Spleen (tissue), 11 donors: Measurements from ENCODE around the gene HES3. TPM values are rescaled to one million over a fixed set of nuclear protein-coding genes. Genes with fewer than 3 reads are reported as not detected.
A peak's percentile ranks its signal among the peaks of the same experiment; 100 is the strongest.

Experiments used
- DNase-seq: peaks from one replicate; pipeline ENCODE4 v3.0.0-alpha.2; 2020
- H3K27ac ChIP-seq, 8 donors: fragments of 200-600 bp; sonication (generic) in 7 of 8; 1 replicate in 4 of 8; 2 replicates in 4 of 8; pipeline versions ENCODE4 v1.5.0 to v1.8.0; 2016 to 2021; ENCODE audit warnings: inconsistent platforms in 4 of 8, mild to moderate bottlenecking in 4 of 8, moderate library complexity in 1 of 8
- H3K27me3 ChIP-seq, 7 donors: fragments of 200-600 bp; sonication (generic) in 6 of 7; replicated peaks in 1 of 7; 1 replicate in 4 of 7; 2 replicates in 3 of 7; pipeline versions ENCODE4 v1.5.0 to v1.8.0; 2016 to 2021; ENCODE audit warnings: inconsistent platforms in 3 of 7, mild to moderate bottlenecking in 1 of 7
- H3K36me3 ChIP-seq, 6 donors: fragments of 200-600 bp; sonication (generic) in 5 of 6; 1 replicate in 4 of 6; 2 replicates in 2 of 6; pipeline versions ENCODE4 v1.5.0 to v1.8.0; 2016 to 2021; ENCODE audit warnings: inconsistent platforms in 2 of 6
- H3K4me1 ChIP-seq, 6 donors: fragments of 200-600 bp; sonication (generic) in 5 of 6; 1 replicate in 3 of 6; 2 replicates in 3 of 6; pipeline versions ENCODE4 v1.5.0 to v1.8.0; 2016 to 2021; ENCODE audit warnings: inconsistent platforms in 3 of 6
- H3K4me3 ChIP-seq, 8 donors: fragments of 200-600 bp; sonication (generic) in 7 of 8; 1 replicate in 4 of 8; 2 replicates in 4 of 8; pipeline versions ENCODE4 v1.5.0 to v1.8.0; 2016 to 2021; ENCODE audit warnings: inconsistent platforms in 4 of 8, mild to moderate bottlenecking in 4 of 8, moderate library complexity in 2 of 8
- H3K9me3 ChIP-seq, 8 donors: fragments of 200-600 bp; sonication (generic) in 7 of 8; 1 replicate in 4 of 8; 2 replicates in 4 of 8; pipeline versions ENCODE4 v1.5.0 to v1.8.0; 2016 to 2021; ENCODE audit warnings: inconsistent platforms in 4 of 8
- POLR2A ChIP-seq, 3 donors: fragments of 450-650 bp; IDR thresholded peaks; one replicate each; pipeline ENCODE4 v1.5.1; 2017; ENCODE audit warnings: antibody characterized with exemption in 3 of 3, mild to moderate bottlenecking in 1 of 3
- POLR2AphosphoS5 ChIP-seq, 3 donors: sonication (generic); formaldehyde crosslinking; IDR thresholded peaks; one replicate each; pipeline ENCODE4 v1.5.1; 2017; ENCODE audit warnings: antibody characterized with exemption in 3 of 3
- WGBS, 5 donors: extraction: QIAGEN DNeasy Blood & Tissue Kit in 3 of 5; methylation state at CpG; one replicate each; pipeline versions ENCODE4 v1.1.5 to v1.1.7; 2013 to 2018; 5-methylcytosine and 5-hydroxymethylcytosine counted together
- intact Hi-C: fragments of 100-400 bp; cut with DNase I; formaldehyde crosslinking; loops from one replicate; pipeline ENCODE4 v1.15.0; 2023; ENCODE audit warnings: low total_unique reads
- polyA plus RNA-seq, 3 donors: library from polyadenylated mRNA; stranded (reverse); fragments of 200-250 nt; gene quantifications; one replicate each; pipeline ENCODE4 v1.2.1, GENCODE V29; 2013
- total RNA-seq, 7 donors: library from RNA; depleted of rRNA in 3 of 7; stranded (reverse); fragments of >200 nt in 3 of 7; fragmentation: NEBNext Ultra II Directional in 4 of 7; extraction: Animal tissue kit (Norgen Biotek cat#: 25700) in 4 of 7; gene quantifications; one replicate each; pipeline versions ENCODE4 v1.1.0 to v1.2.1, GENCODE V29; 2016 to 2021
- TF ChIP-seq, protein P1 (sequence below), 11 experiments: fragments of 200-600 bp in 7 of 11; fragments of 450-650 bp in 4 of 11; sonication (generic) in 4 of 11; IDR thresholded peaks in 8 of 11; conservative IDR thresholded peaks in 3 of 11; 1 replicate in 7 of 11; 2 replicates in 4 of 11; pipeline versions ENCODE4 v1.4.0 to v1.8.0; 2016 to 2021; ENCODE audit warnings: antibody characterized with exemption in 11 of 11, inconsistent platforms in 4 of 11, mild to moderate bottlenecking in 1 of 11
- donor health status: healthy with polysubstance abuse.
- donor health status: DM: no; HTN: no; CAD: no; lungs with moderate emphysema.
- donor health status: DM: no; HTN: no; CAD: no.
- donor health status: Bipolar disorder and iron deficiency.
- donor health status: healthy.
- donor health status: DM: no; HTN: no; CAD: no.
- donor health status: DM: yes; HTN: yes; CAD: no.

Gene HES3
- total and polyA plus RNA-seq, 10 donors = not detected

DNA sequence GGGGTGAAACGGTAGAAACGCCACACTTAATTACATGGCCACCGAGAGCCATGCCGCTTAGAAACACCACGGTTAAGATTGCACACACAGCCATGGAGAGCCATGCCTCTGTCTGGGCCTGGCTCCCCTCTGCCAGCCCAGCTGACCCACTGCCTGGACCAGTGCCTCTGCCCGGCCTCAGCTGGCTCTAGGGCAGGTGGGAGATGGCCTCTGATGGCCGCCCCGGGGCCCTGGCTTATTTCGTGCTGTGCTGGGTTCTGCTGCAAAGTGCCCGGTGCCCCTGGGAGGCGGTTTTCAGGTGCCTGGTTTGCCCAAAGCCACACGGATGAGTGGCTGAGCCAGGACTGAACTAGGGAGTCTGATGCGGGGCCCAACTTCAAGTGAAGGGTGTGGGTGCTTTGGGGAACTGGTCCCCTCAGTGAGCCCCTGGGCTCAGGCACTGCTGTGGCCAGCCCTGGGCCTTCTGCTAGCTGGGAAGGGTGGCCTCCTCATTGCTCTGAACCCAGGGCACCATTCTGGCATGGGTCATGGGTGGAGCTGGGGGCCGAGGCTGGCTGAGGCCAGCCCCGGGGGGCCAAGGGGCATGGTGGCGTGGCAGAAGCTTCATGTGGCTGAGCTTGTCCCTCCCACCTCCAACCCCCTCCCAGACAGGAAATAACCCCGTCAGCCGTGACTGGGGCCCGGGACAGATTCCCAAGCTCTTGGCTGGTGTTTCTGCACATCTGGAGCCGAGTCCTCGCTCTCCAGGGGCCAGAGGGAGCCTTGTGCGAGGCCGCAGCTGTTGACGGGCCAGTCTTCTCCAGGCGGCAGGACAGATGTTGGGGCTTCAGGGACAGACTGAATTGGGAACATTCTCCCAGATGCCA, 18.8 kb downstream of the HES3 start:
- H3K27me3 ChIP-seq = peaks cover 0 to 54% (median 24%) of the 10 kb centered on the region in 7 donors
- H3K36me3 ChIP-seq = no peaks in the 10 kb centered on the region
- intact Hi-C loops = no loop called here
- peaks cover 15 to 54% (median 38%) of the 10 kb centered on the region in 6 donors for H3K4me1 ChIP-seq
- TF ChIP-seq, protein P1, sequence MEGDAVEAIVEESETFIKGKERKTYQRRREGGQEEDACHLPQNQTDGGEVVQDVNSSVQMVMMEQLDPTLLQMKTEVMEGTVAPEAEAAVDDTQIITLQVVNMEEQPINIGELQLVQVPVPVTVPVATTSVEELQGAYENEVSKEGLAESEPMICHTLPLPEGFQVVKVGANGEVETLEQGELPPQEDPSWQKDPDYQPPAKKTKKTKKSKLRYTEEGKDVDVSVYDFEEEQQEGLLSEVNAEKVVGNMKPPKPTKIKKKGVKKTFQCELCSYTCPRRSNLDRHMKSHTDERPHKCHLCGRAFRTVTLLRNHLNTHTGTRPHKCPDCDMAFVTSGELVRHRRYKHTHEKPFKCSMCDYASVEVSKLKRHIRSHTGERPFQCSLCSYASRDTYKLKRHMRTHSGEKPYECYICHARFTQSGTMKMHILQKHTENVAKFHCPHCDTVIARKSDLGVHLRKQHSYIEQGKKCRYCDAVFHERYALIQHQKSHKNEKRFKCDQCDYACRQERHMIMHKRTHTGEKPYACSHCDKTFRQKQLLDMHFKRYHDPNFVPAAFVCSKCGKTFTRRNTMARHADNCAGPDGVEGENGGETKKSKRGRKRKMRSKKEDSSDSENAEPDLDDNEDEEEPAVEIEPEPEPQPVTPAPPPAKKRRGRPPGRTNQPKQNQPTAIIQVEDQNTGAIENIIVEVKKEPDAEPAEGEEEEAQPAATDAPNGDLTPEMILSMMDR (IDR thresholded peaks at IDR 0.05 in 8 of 11, conservative IDR thresholded peaks at IDR 0.05 in 3 of 11) = no peak
- TF ChIP-seq POLR2AphosphoS5 (IDR thresholded peaks at IDR 0.05) (no peak), POLR2A (IDR thresholded peaks at IDR 0.05) (no peak)
- H3K9me3 ChIP-seq = no peaks in the 10 kb centered on the region
- H3K27ac ChIP-seq = peak overlapping the region in 3 of 8 donors; percentile 3 to 12 (median 8)
- DNase-seq = no peak
- 76 to 91% (median 77%) methylated on average over 10 to 25 of the region's 25 CpGs for WGBS, 5 donors
- H3K4me3 ChIP-seq = no peak overlapping the region

DNA sequence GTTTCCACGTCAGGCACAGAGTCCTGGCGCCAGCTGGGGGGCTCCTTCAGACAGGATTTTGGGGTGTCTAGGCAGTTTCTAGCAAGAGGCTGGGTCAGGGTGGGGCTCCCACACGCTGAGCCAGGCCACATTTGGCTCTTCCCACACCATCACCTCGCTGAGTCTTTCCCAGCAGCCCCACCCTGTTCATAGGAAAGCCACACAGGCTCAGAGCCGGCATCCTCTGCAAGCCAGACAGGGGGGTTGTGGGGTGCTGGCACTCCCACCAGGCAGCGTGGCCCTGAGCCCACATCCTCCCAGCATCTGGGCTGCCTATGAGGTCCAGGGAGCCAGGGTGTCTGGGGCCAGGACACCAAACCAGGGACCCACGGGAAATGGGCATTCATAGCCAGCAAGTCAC, 19.7 kb downstream of the HES3 start:
- no peak for DNase-seq
- Histone ChIP-seq H3K36me3 (no peaks in the 10 kb centered on the region), H3K9me3 (no peaks in the 10 kb centered on the region), H3K27ac (no peak overlapping the region), H3K4me1 (peaks cover 15 to 44% (median 28%) of the 10 kb centered on the region in 6 donors), H3K27me3 (peaks cover 0 to 51% (median 24%) of the 10 kb centered on the region in 7 donors), H3K4me3 (no peak overlapping the region)
- 67 to 85% (median 77%) methylated on average over 4 to 7 of the region's 7 CpGs for whole genome bisulfite sequencing, 5 donors
- intact Hi-C loops = no loop called here
- TF ChIP-seq POLR2A (IDR thresholded peaks at IDR 0.05) (no peak), POLR2AphosphoS5 (IDR thresholded peaks at IDR 0.05) (no peak)
- TF ChIP-seq, protein P1 (IDR thresholded peaks at IDR 0.05 in 8 of 11, conservative IDR thresholded peaks at IDR 0.05 in 3 of 11) = no peak

DNA sequence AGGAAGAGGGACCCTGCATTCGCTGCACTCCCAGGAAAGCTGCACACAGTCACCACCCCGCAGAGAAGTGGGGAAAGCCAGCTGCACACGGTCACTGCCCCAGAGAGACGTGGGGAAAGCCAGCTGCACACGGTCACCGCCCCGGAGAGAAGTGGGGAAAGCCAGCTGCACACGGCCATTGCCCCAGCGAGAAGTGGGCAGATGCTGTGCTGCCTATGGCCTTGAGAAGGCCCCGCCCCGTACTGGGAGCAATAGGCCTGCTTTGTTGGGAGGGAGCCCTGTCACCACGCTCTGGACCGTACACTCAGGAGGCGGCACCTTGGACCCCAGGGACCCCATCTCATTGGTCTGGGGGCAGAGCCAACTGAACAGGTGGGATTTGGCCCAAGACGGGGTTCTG, 21.2 kb downstream of the HES3 start:
- H3K27ac ChIP-seq = no peak overlapping the region
- TF ChIP-seq POLR2AphosphoS5 (IDR thresholded peaks at IDR 0.05) (no peak), POLR2A (IDR thresholded peaks at IDR 0.05) (no peak)
- TF ChIP-seq, protein P1 (IDR thresholded peaks at IDR 0.05 in 8 of 11, conservative IDR thresholded peaks at IDR 0.05 in 3 of 11) = no peak

DNA sequence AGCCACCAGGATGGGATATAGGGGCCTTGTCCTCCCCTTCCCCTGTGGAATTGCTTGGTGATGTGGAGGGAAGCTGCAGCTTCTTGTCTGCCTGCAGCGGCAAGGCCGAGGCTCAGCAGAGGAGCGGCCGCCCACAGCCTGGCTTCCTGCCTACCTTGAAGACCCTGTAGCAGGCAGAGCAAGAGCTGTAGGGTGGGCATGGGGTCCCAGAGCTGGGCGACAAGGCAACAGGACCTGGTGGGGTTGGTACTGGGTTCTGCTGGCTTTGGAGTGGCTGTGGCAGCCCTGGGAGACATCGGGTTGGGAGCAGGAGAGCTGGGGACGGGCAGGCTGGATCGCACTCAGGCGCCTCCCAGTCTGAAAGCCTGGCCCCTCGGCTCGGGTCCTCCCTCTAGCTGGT, 22.7 kb downstream of the HES3 start:
- H3K27ac ChIP-seq = no peak overlapping the region
- peaks cover 0 to 23% (median 6%) of the 10 kb centered on the region in 7 donors for H3K27me3 ChIP-seq
- H3K9me3 ChIP-seq = no peaks in the 10 kb centered on the region
- H3K4me3 ChIP-seq = no peak overlapping the region
- H3K4me1 ChIP-seq = peaks cover 0 to 18% (median 5%) of the 10 kb centered on the region in 6 donors
- no peaks in the 10 kb centered on the region for H3K36me3 ChIP-seq
- intact Hi-C loops = no loop called here
- WGBS, 5 donors = 85 to 95% (median 89%) methylated on average over 7 to 11 of the region's 11 CpGs
- TF ChIP-seq POLR2AphosphoS5 (IDR thresholded peaks at IDR 0.05) = no peak
- TF ChIP-seq, protein P1 (IDR thresholded peaks at IDR 0.05 in 8 of 11, conservative IDR thresholded peaks at IDR 0.05 in 3 of 11) = no peak
- no peak for TF ChIP-seq POLR2A (IDR thresholded peaks at IDR 0.05)
- no peak for DNase-seq

More for the DNA sequence above, 21.2 kb downstream of the HES3 start:
- Histone ChIP-seq H3K4me1 (peaks cover 4 to 30% (median 15%) of the 10 kb centered on the region in 6 donors), H3K36me3 (no peaks in the 10 kb centered on the region), H3K27me3 (peaks cover 0 to 36% (median 18%) of the 10 kb centered on the region in 7 donors), H3K9me3 (no peaks in the 10 kb centered on the region), H3K4me3 (no peak overlapping the region)
- intact Hi-C loops = no loop called here
- 75 to 95% (median 89%) methylated on average over 4 to 15 of the region's 15 CpGs for WGBS, 5 donors
- no peak for DNase-seq
